IPS DF 6.9 (cell line): ENCODE measurements around the gene SOX5.

Experiments used
- DNase-seq: peaks from one replicate; pipeline ENCODE4 v3.0.0-alpha.2; 2013; ENCODE audit warnings: low read depth, low spot score
- H3K27ac ChIP-seq: one replicate; pipeline ENCODE4 v1.5.1; 2013; ENCODE audit warnings: low read length, control low read depth
- H3K27me3 ChIP-seq: 2 replicates; pipeline ENCODE4 v1.6.1; 2013; ENCODE audit warnings: mild to moderate bottlenecking, low read length; ENCODE audit not compliant: control insufficient read depth, insufficient read depth
- H3K36me3 ChIP-seq: 2 replicates; pipeline ENCODE4 v1.6.1; 2013; ENCODE audit warnings: low read length; ENCODE audit not compliant: control insufficient read depth, insufficient read depth
- H3K4me1 ChIP-seq: 2 replicates; pipeline ENCODE4 v1.6.1; 2013; ENCODE audit warnings: low read length; ENCODE audit not compliant: control insufficient read depth, insufficient read depth
- H3K4me3 ChIP-seq: 2 replicates; pipeline ENCODE4 v1.5.1; 2013; ENCODE audit warnings: mild to moderate bottlenecking, low read length
- H3K9me3 ChIP-seq: 2 replicates; pipeline ENCODE4 v1.6.1; 2013; ENCODE audit warnings: low read length, inconsistent platforms; ENCODE audit not compliant: control insufficient read depth, insufficient read depth
- WGBS: extraction: QIAGEN DNeasy Blood & Tissue Kit; methylation state at CpG from one replicate; pipeline ENCODE4 v1.1.7; 2013; ENCODE audit warnings: mixed read lengths, missing lambda C conversion rate; ENCODE audit not compliant: insufficient read length, insufficient coverage; 5-methylcytosine and 5-hydroxymethylcytosine counted together

The SOX5 gene

DNA sequence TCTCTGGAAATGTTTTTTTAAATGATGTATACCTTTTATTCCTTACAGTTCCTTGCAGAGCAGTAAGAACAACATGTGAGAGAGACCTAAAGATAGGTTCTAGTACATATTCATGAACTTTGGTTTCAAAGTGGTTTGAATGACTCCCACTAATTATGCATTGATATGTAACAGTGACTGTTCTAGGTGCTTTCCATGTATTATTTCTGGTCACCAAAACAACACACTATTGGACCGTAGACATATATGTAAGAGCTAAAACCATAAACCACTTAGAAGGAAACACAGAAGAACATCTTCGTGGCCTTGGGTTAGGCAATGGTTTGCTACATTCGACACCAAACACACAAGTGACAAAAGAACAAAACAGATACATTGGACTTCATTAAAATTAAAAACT lies 37.9 kb downstream of the SOX5 start:
- no peak for DNase-seq
- Histone ChIP-seq H3K4me1 (no peaks in the 10 kb centered on the region), H3K27me3 (no peaks in the 10 kb centered on the region), H3K4me3 (no peak overlapping the region), H3K36me3 (no peaks in the 10 kb centered on the region), H3K27ac (no peak overlapping the region), H3K9me3 (no peaks in the 10 kb centered on the region)
- WGBS = no CpG with 5 or more reads among the region's 3 CpGs

DNA sequence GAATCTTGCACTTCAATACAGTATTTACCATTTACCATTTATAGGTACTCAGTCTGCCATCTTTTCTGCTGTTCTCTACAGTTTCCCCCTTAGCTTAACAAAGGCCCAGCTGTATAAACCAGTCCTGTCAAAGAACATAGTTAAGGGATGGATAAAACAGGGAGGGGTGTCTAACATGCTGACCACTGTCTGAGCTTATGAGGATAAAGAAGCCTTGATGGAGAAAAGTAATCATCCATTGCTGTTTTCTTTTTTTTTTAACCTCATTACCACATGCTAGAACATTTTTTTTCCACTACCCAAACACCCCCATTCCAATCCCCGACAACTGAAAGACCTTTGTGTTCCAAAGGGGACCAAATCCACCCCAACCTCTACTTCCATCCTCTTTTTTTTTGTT lies 39.9 kb downstream of the SOX5 start:
- Histone ChIP-seq H3K4me1 (no peaks in the 10 kb centered on the region), H3K27ac (no peak overlapping the region), H3K4me3 (no peak overlapping the region), H3K36me3 (no peaks in the 10 kb centered on the region), H3K27me3 (no peaks in the 10 kb centered on the region), H3K9me3 (no peaks in the 10 kb centered on the region)
- no CpG with 5 or more reads among the region's 1 CpG for WGBS
- DNase-seq = no peak

DNA sequence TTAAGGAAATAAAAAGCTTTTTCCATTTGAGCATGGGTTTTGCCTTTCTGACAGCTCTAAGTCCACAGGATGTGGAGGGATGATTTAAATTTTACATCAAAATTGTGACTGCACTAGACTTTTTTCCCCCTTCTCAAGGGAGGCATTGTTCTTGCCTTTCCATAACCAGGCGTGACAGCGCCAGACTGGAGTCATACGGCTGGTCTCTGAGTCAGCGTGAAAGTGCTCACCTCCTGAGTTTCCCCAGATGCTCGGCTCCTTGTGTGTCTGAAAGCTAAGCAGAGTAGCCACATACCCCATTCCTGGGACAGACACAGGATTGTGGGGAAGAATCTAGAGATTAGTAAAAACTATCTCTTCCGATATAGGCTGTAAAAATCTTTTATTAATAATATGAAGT lies 43.1 kb downstream of the SOX5 start:
- Histone ChIP-seq H3K27me3 (no peaks in the 10 kb centered on the region), H3K9me3 (no peaks in the 10 kb centered on the region), H3K4me1 (no peaks in the 10 kb centered on the region), H3K27ac (no peak overlapping the region), H3K4me3 (no peak overlapping the region), H3K36me3 (no peaks in the 10 kb centered on the region)
- WGBS = no CpG with 5 or more reads among the region's 6 CpGs
- DNase-seq = no peak

DNA sequence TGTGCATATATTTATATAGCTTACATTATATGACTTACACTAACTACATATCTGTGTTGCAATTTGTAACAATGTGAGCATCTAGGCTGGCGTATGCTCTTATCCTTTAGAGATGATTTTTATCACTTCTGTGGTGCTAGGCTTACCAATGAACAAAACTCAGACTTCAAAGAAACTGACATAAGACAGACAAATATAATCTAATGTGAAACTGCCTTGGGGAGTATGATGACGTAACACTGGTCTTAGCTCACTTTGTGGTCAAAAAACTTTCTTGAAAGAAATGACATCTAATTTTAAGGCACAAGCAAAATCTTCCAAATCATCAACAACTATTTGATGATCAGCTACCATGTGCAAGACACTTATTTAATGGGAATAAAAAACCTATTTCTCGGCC lies 50.0 kb downstream of the SOX5 start:
- Histone ChIP-seq H3K27ac (no peak overlapping the region), H3K36me3 (no peaks in the 10 kb centered on the region), H3K4me3 (no peak overlapping the region), H3K27me3 (no peaks in the 10 kb centered on the region), H3K9me3 (no peaks in the 10 kb centered on the region), H3K4me1 (0 out of 2 replicates have a peak, but pooled peaks cover 1% of the 10 kb centered on the region)
- WGBS = no CpG with 5 or more reads among the region's 3 CpGs
- no peak for DNase-seq

DNA sequence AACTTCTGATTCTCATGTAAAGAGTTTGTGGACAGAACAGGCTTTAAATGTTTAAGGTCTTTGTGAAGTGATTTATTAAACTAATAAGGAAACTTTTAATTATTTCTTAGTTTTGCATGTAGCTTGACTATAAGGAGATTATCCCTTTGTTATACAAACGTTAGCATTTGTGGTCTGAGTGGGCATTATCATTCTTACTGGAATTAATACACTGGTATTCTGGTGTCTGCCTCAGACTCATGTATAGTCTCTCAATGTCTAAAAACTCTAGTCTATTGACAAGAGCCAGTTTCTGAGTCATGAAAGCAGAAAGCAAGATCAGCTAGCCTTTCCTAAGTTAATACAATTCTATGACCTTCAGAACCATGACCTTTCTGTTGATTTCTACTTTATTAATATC lies 51.3 kb downstream of the SOX5 start:
- no CpG with 5 or more reads among the region's 1 CpG for WGBS
- Histone ChIP-seq H3K27me3 (no peaks in the 10 kb centered on the region), H3K4me3 (no peak overlapping the region), H3K36me3 (no peaks in the 10 kb centered on the region), H3K4me1 (0 out of 2 replicates have a peak, but pooled peaks cover 1% of the 10 kb centered on the region), H3K27ac (no peak overlapping the region), H3K9me3 (no peaks in the 10 kb centered on the region)
- no peak for DNase-seq

DNA sequence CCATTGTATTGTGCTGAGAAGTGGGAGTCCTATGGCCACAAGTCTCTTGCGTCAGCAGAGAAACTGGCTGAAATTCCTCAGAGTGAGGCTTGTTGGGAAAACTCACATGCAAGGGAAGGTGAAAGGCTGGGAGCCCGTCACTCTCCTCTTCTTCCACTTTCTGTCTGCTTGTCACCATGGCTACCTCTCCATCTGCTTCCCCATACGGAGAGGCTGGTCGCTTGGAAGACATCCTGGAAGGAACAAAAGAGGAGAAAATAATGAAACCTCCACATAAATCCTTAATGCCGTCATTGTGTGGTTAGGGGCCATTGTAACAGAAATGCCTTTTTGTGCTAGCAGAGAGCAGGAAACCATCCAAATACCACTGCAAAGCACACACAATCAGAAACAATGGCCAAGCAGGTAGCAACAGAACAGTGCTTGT lies 53.7 kb downstream of the SOX5 start:
- Histone ChIP-seq H3K27ac (no peak overlapping the region), H3K36me3 (no peaks in the 10 kb centered on the region), H3K4me3 (no peak overlapping the region), H3K4me1 (0 out of 2 replicates have a peak, but pooled peaks cover 1% of the 10 kb centered on the region), H3K27me3 (no peaks in the 10 kb centered on the region), H3K9me3 (no peaks in the 10 kb centered on the region)
- WGBS = no CpG with 5 or more reads among the region's 5 CpGs
- peak; percentile 52 for DNase-seq

DNA sequence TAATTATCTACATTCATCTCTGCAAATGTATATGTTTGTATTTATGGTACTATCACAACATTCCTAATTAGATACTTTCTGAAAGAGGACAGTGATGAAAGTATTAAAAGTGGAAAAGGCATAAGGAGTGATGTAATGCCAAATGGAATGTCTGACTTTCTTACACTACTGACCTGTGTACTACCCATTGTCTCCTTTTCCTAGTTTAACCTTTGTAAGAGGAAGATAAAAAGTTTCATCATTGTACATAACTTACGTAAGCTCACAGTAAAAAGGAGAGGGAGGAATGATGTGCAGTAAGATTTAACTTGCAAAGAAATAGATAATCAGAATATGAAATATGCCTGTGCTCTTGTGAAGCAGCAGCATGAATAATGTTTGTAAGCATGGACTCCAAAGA lies 55.9 kb downstream of the SOX5 start:
- no peak for DNase-seq
- no CpG with 5 or more reads among the region's 1 CpG for WGBS
- Histone ChIP-seq H3K4me3 (no peak overlapping the region), H3K36me3 (no peaks in the 10 kb centered on the region), H3K4me1 (0 out of 2 replicates have a peak, but pooled peaks cover 1% of the 10 kb centered on the region), H3K9me3 (no peaks in the 10 kb centered on the region), H3K27me3 (no peaks in the 10 kb centered on the region), H3K27ac (no peak overlapping the region)

DNA sequence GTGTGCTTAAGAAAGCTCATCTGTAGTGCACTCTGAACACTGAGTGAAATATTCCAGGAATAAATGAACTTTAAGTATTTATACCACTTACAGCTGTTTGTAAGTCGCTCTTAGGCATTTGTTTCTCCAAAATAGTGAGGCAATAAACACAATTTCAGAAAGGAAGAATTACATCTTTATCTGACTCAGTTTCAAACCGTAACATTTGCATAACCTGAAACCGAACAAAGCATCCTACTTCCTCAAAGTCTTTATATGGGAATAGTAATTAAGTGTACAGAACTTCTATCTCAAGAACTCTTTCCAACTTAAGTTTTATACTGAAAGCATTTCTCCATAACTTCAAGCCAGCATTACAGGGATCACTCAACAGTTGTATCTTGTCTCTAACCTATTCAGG lies 58.4 kb downstream of the SOX5 start:
- H3K27ac ChIP-seq = no peak overlapping the region
- no peak for DNase-seq
- H3K4me3 ChIP-seq = no peak overlapping the region
- no peaks in the 10 kb centered on the region for H3K9me3 ChIP-seq
- no peaks in the 10 kb centered on the region for H3K27me3 ChIP-seq
- H3K36me3 ChIP-seq = no peaks in the 10 kb centered on the region
- 0 out of 2 replicates have a peak, but pooled peaks cover 1% of the 10 kb centered on the region for H3K4me1 ChIP-seq
- no CpG with 5 or more reads among the region's 3 CpGs for WGBS

DNA sequence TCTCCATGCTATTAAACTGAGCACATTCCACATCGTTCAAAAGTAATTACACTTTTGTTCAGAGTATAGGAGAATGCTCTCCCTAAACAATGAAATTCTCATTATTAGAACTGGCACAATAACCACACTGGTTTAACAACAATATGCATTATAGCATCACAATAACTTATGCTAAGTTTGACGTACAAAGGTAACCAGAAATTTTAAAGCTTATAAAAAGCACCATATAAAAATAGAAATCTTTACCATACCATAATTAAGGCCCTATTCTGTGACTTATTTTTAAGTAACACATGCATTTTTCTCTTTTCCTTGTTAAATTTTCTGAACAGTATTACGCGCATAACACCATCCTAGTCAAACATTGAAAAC lies 60.4 kb downstream of the SOX5 start:
- H3K27ac ChIP-seq = no peak overlapping the region
- H3K36me3 ChIP-seq = no peaks in the 10 kb centered on the region
- no peak for DNase-seq
- H3K4me1 ChIP-seq = no peaks in the 10 kb centered on the region
- H3K4me3 ChIP-seq = no peak overlapping the region
- H3K27me3 ChIP-seq = no peaks in the 10 kb centered on the region
- no CpG with 5 or more reads among the region's 4 CpGs for WGBS
- no peaks in the 10 kb centered on the region for H3K9me3 ChIP-seq

DNA sequence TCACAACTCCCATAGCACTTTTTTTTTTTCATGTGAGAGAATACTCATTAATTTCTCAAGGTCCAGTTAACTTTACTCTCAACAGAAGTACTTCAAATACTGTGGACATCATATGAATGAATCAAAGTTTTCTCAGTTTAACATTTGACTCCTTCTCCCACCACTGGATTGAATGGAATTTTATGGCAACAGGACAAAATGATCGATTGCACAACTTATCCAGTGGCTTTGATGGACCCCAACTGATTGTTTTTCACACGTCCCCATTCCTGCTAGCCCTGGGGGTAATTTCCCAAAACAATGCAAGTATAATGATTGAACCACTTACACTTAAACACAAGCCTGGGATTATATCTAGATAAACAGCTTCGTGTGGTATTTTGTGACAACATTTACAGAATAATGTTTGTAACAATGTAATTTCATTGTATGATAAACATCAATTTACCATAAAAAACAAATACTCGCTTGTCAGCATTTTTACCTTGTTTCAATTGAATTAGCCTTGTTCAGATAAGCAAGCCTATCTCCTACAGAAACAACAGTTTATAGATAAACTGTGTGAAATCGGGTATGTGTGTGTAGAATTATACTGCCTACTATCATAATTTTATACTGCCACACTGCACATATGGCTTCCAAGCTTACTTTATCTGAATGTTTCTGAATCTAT lies 60.9 kb downstream of the SOX5 start:
- Histone ChIP-seq H3K9me3 (no peaks in the 10 kb centered on the region), H3K27me3 (no peaks in the 10 kb centered on the region), H3K4me3 (no peak overlapping the region), H3K36me3 (no peaks in the 10 kb centered on the region), H3K4me1 (no peaks in the 10 kb centered on the region), H3K27ac (no peak overlapping the region)
- WGBS = no CpG with 5 or more reads among the region's 5 CpGs
- no peak for DNase-seq
